HEK293 (cell line): ENCODE results near the gene PTPN6.

Experiments
- ATF2 ChIP-seq: fragments of 450-650 bp; formaldehyde crosslinking; IDR thresholded peaks from 2 replicates; pipeline ENCODE4 v1.5.1; 2016; ENCODE audit warnings: missing biosample characterization, missing genetic modification characterization, low read depth
- ZBTB8A ChIP-seq: fragments of 450-650 bp; formaldehyde crosslinking; IDR thresholded peaks from 2 replicates; pipeline ENCODE4 v1.5.1; 2016; ENCODE audit warnings: missing biosample characterization, missing genetic modification characterization
- ZNF433 ChIP-seq: fragments of 450-650 bp; formaldehyde crosslinking; IDR thresholded peaks from 2 replicates; pipeline ENCODE4 v1.5.1; 2016; ENCODE audit warnings: missing biosample characterization, missing genetic modification characterization, low read depth

DNA sequence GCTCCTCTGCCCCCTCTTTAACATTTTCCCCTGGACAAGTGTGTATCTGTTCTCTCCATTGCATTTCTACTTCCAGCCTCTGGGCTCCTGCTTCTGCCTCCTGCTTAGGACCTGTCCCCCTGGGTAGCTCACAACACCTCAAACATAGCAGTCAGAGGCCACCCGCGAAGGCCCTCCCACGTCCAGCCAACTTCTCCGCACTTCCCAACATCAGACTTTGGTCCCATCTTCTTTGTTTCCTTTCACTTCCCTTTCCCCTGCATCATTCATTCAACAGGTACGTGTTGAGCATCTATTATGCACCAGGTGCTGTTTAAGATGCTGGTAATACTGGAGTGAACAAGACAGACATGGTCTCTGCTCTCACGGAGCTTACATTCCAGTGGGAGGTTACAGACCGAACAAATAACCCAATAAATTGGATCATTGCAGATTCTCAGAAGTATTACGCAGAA lies 4.2 kb upstream of the PTPN6 start:
- TF ChIP-seq ATF2 (no peak), ZNF433 (tag by site-specific recombination) (no peak), ZBTB8A (tag by site-specific recombination) (no peak)
